MM.1S (cell line): ENCODE data around the gene MACROD2.

Experiments
- DNase-seq: peaks from one replicate; pipeline ENCODE4 v3.0.0-alpha.2; 2015
- H2AFZ ChIP-seq: fragments of 300-600 bp; sonication (generic); 2 replicates; pipeline ENCODE4 v1.6.0; 2016; ENCODE audit warnings: antibody characterized with exemption, low read length
- H3F3A ChIP-seq: fragments of 300-600 bp; sonication (generic); 2 replicates; pipeline ENCODE4 v1.6.1; 2016; ENCODE audit warnings: mild to moderate bottlenecking, antibody characterized with exemption, low read length, moderate library complexity, mixed read lengths; ENCODE audit not compliant: insufficient read depth
- H3K27ac ChIP-seq: fragments of 300-600 bp; sonication (generic); 2 replicates; pipeline ENCODE4 v1.5.1; 2016; ENCODE audit warnings: mild to moderate bottlenecking, low read length
- H3K27me3 ChIP-seq: fragments of 300-600 bp; sonication (generic); replicated peaks from 2 replicates; pipeline ENCODE4 v1.6.0; 2016; ENCODE audit warnings: low read length; ENCODE audit not compliant: insufficient read depth
- H3K36me3 ChIP-seq: fragments of 300-600 bp; sonication (generic); replicated peaks from 2 replicates; pipeline ENCODE4 v1.6.1; 2016; ENCODE audit warnings: mild to moderate bottlenecking, low read length, mixed read lengths; ENCODE audit not compliant: insufficient read depth
- H3K4me1 ChIP-seq: fragments of 300-600 bp; sonication (generic); 2 replicates; pipeline ENCODE4 v1.6.1; 2016; ENCODE audit warnings: low read length, mixed read lengths
- H3K4me2 ChIP-seq: fragments of 300-600 bp; sonication (generic); 2 replicates; pipeline ENCODE4 v1.6.0; 2016; ENCODE audit warnings: low read depth, low read length
- H3K4me3 ChIP-seq: fragments of 300-600 bp; sonication (generic); 2 replicates; pipeline ENCODE4 v1.5.1; 2016; ENCODE audit warnings: low read length, mixed read lengths
- H3K79me2 ChIP-seq: fragments of 300-600 bp; sonication (generic); 2 replicates; pipeline ENCODE4 v1.6.1; 2016; ENCODE audit warnings: mixed run types, low read length, mixed read lengths
- H3K9ac ChIP-seq: fragments of 300-600 bp; sonication (generic); 2 replicates; pipeline ENCODE4 v1.6.1; 2016; ENCODE audit warnings: low read length, mixed read lengths
- H3K9me2 ChIP-seq: fragments of 300-600 bp; sonication (generic); replicated peaks from 2 replicates; pipeline ENCODE4 v1.6.1; 2016; ENCODE audit warnings: mild to moderate bottlenecking, low read length, mixed read lengths; ENCODE audit not compliant: insufficient read depth
- H3K9me3 ChIP-seq: fragments of 300-600 bp; sonication (generic); replicated peaks from 2 replicates; pipeline ENCODE4 v1.6.1; 2016; ENCODE audit warnings: mild to moderate bottlenecking, low read length, mixed read lengths; ENCODE audit not compliant: insufficient read depth
- H4K20me1 ChIP-seq: fragments of 300-600 bp; sonication (generic); 2 replicates; pipeline ENCODE4 v1.6.1; 2016; ENCODE audit warnings: mild to moderate bottlenecking, low read length, moderate library complexity, mixed read lengths; ENCODE audit not compliant: insufficient read depth
- CTCF ChIP-seq: fragments of 300-600 bp; sonication (generic); IDR thresholded peaks from 2 replicates; pipeline ENCODE4 v1.5.1; 2016; ENCODE audit warnings: antibody characterized with exemption, low read length, mixed read lengths
- EZH2 ChIP-seq: fragments of 300-600 bp; sonication (generic); optimal IDR thresholded peaks from 2 replicates; pipeline ENCODE3; 2017; ENCODE audit warnings: low read depth, mild to moderate bottlenecking, antibody characterized with exemption, low read length, mixed read lengths
- EZH2phosphoT487 ChIP-seq: fragments of 300-600 bp; sonication (generic); IDR thresholded peaks from 2 replicates; pipeline ENCODE4 v1.6.1; 2018; ENCODE audit warnings: antibody characterized with exemption, low read length

The MACROD2 gene

GRCh38 chr20:14597206-14597715 lies 601.9 kb downstream of the MACROD2 start:
- no peak for DNase-seq
- Histone ChIP-seq H3K27me3 (no peaks in the 10 kb centered on the region), H3K9me3 (no peaks in the 10 kb centered on the region)

GRCh38 chr20:14599613-14600012 lies 604.3 kb downstream of the MACROD2 start:
- Histone ChIP-seq H4K20me1 (no peaks in the 10 kb centered on the region), H2AFZ (no peak overlapping the region), H3F3A (no peaks in the 10 kb centered on the region), H3K79me2 (no peaks in the 10 kb centered on the region), H3K36me3 (no peaks in the 10 kb centered on the region), H3K9me3 (no peaks in the 10 kb centered on the region), H3K4me3 (no peak overlapping the region), H3K27ac (no peak overlapping the region), H3K9ac (no peak overlapping the region), H3K9me2 (no peaks in the 10 kb centered on the region), H3K4me2 (no peak overlapping the region), H3K27me3 (no peaks in the 10 kb centered on the region), H3K4me1 (no peaks in the 10 kb centered on the region)
- no peak for DNase-seq
- TF ChIP-seq EZH2phosphoT487 (no peak), CTCF (no peak), EZH2 (no peak)

More at GRCh38 chr20:14597206-14597715, 601.9 kb downstream of the MACROD2 start:
- Histone ChIP-seq H3K9ac (no peak overlapping the region), H3K36me3 (no peaks in the 10 kb centered on the region), H3K9me2 (no peaks in the 10 kb centered on the region), H4K20me1 (no peaks in the 10 kb centered on the region), H2AFZ (no peak overlapping the region), H3K4me3 (no peak overlapping the region), H3F3A (no peaks in the 10 kb centered on the region), H3K4me1 (no peaks in the 10 kb centered on the region), H3K27ac (no peak overlapping the region), H3K4me2 (no peak overlapping the region), H3K79me2 (no peaks in the 10 kb centered on the region)
- no peak for TF ChIP-seq CTCF
- TF ChIP-seq EZH2phosphoT487 = no peak

GRCh38 chr20:14600527-14600926 lies 605.2 kb downstream of the MACROD2 start:
- Histone ChIP-seq H3K9me3 (no peaks in the 10 kb centered on the region), H3K79me2 (no peaks in the 10 kb centered on the region), H3K4me2 (no peak overlapping the region), H3K4me1 (no peaks in the 10 kb centered on the region), H3K9ac (no peak overlapping the region), H3K9me2 (no peaks in the 10 kb centered on the region), H3K36me3 (no peaks in the 10 kb centered on the region), H3K27ac (no peak overlapping the region), H3F3A (no peaks in the 10 kb centered on the region), H3K4me3 (no peak overlapping the region), H4K20me1 (no peaks in the 10 kb centered on the region), H2AFZ (no peak overlapping the region), H3K27me3 (no peaks in the 10 kb centered on the region)
- TF ChIP-seq EZH2phosphoT487 (no peak), CTCF (no peak), EZH2 (no peak)
- no peak for DNase-seq
